Calu3 (cell line): ENCODE measurements around the gene EPHA8. TPM values are rescaled to one million over a fixed set of nuclear protein-coding genes. Genes with fewer than 3 reads are reported as not detected.

Experiments used
- BruUV-seq: library from RNA; stranded (reverse); fragments of 400-500 nt; replicated peaks from 2 replicates; lab custom pipeline; 2021; lab: Mats Ljungman, UMichigan
- CTCF ChIA-PET: fragments of 300-600 bp; sonication (Branson Sonifier 250); formaldehyde crosslinking; loops from one replicate; lab custom pipeline; 2022; ENCODE audit warnings: antibody characterized with exemption; lab: Charles Lee
- DNase-seq: peaks from one replicate; pipeline ENCODE4 v3.0.0; 2022
- H3K27ac Mint-ChIP-seq: one replicate; pipeline ENCODE4 v1.8.0; 2022; ENCODE audit warnings: mixed read lengths; ENCODE audit not compliant: unreplicated experiment
- H3K27me3 Mint-ChIP-seq: one replicate; pipeline ENCODE4 v1.8.0; 2022; ENCODE audit warnings: mixed read lengths; ENCODE audit not compliant: unreplicated experiment
- H3K36me3 Mint-ChIP-seq: one replicate; pipeline ENCODE4 v1.8.0; 2022; ENCODE audit warnings: mild to moderate bottlenecking, moderate library complexity, mixed read lengths; ENCODE audit not compliant: insufficient read depth, unreplicated experiment
- H3K4me1 Mint-ChIP-seq: one replicate; pipeline ENCODE4 v1.8.0; 2022; ENCODE audit warnings: mild to moderate bottlenecking, low read depth, mixed read lengths; ENCODE audit not compliant: unreplicated experiment
- H3K4me3 Mint-ChIP-seq: one replicate; pipeline ENCODE4 v1.8.0; 2022; ENCODE audit warnings: mild to moderate bottlenecking, low read depth, moderate library complexity, mixed read lengths; ENCODE audit not compliant: unreplicated experiment
- H3K9me3 Mint-ChIP-seq: one replicate; pipeline ENCODE4 v1.8.0; 2022; ENCODE audit warnings: low read depth, mixed read lengths; ENCODE audit not compliant: unreplicated experiment
- CTCF ChIP-seq: fragments of 200-600 bp; IDR thresholded peaks from one replicate; pipeline ENCODE4 v1.8.0; 2022; ENCODE audit warnings: antibody characterized with exemption; ENCODE audit not compliant: unreplicated experiment
- intact Hi-C: fragments of 100-400 bp; cut with micrococcal nuclease; formaldehyde crosslinking; loops from one replicate; pipeline ENCODE4 v1.10.0; 2022; ENCODE audit not compliant: unreplicated experiment
- total RNA-seq: library from RNA; stranded (reverse); gene quantifications from 2 replicates; pipeline ENCODE4 v1.2.3, GENCODE V29; 2022

EPHA8 gene
- total RNA-seq, 1 experiment from 2014 or later: not detected

GRCh38 chr1:22628698-22629444 lies 65.6 kb downstream of the EPHA8 start:
- no peak overlapping the region for H3K27ac Mint-ChIP-seq
- no peak overlapping the region for H3K4me3 Mint-ChIP-seq
- no peaks in the 10 kb centered on the region for H3K4me1 Mint-ChIP-seq
- no peaks in the 10 kb centered on the region for H3K36me3 Mint-ChIP-seq
- BruUV-seq: no TSS peak
- H3K9me3 Mint-ChIP-seq: no peaks in the 10 kb centered on the region
- no peak for DNase-seq
- intact Hi-C loops: no loop called here
- TF ChIP-seq CTCF: no peak
- CTCF ChIA-PET: interaction anchor here (0.7 kb wide), 1 partner anchor 514 kb away, joined by 3 read pairs; no protein-coding TSS in a partner anchor
- peaks cover 71% of the 10 kb centered on the region for H3K27me3 Mint-ChIP-seq

- no peak for DNase-seq
- no peak for TF ChIP-seq CTCF
- Mint-ChIP-seq H3K36me3 (no peaks in the 10 kb centered on the region), H3K4me1 (no peaks in the 10 kb centered on the region), H3K27me3 (peaks cover 68% of the 10 kb centered on the region), H3K27ac (no peak overlapping the region), H3K4me3 (no peak overlapping the region), H3K9me3 (no peaks in the 10 kb centered on the region)
- CTCF ChIA-PET: no interaction called here
- BruUV-seq: no TSS peak
- intact Hi-C loops: no loop called here
Measured at GRCh38 chr1:22629886-22630285, 66.6 kb downstream of the EPHA8 start.

- H3K9me3 Mint-ChIP-seq: no peaks in the 10 kb centered on the region
- no peak for TF ChIP-seq CTCF
- no peaks in the 10 kb centered on the region for H3K36me3 Mint-ChIP-seq
- no peak overlapping the region for H3K4me3 Mint-ChIP-seq
- peaks cover 64% of the 10 kb centered on the region for H3K27me3 Mint-ChIP-seq
- no peak for DNase-seq
- intact Hi-C loops: no loop called here
- CTCF ChIA-PET: no interaction called here
- H3K27ac Mint-ChIP-seq: no peak overlapping the region
- H3K4me1 Mint-ChIP-seq: no peaks in the 10 kb centered on the region
- BruUV-seq: no TSS peak
Measured at GRCh38 chr1:22633697-22634463, 70.6 kb downstream of the EPHA8 start.

GRCh38 chr1:22635436-22635835 lies 72.1 kb downstream of the EPHA8 start:
- intact Hi-C loops: no loop called here
- no peaks in the 10 kb centered on the region for H3K36me3 Mint-ChIP-seq
- CTCF ChIA-PET: interaction anchor here (0.7 kb wide), 1 partner anchor 17 kb away, joined by 5 read pairs; no protein-coding TSS in a partner anchor

More at GRCh38 chr1:22635436-22635835, 72.1 kb downstream of the EPHA8 start:
- no peaks in the 10 kb centered on the region for H3K9me3 Mint-ChIP-seq
- DNase-seq: no peak
- H3K27ac Mint-ChIP-seq: no peak overlapping the region
- H3K4me3 Mint-ChIP-seq: no peak overlapping the region
- peaks cover 48% of the 10 kb centered on the region for H3K27me3 Mint-ChIP-seq
- no peak for TF ChIP-seq CTCF
- BruUV-seq: no TSS peak
- no peaks in the 10 kb centered on the region for H3K4me1 Mint-ChIP-seq
